PC-9 (cell line): ENCODE measurements around the gene SNX1. TPM values are rescaled to one million over a fixed set of nuclear protein-coding genes. Genes with fewer than 3 reads are reported as not detected.

Experiments used
- BruUV-seq: library from RNA; stranded (reverse); fragments of 400-500 nt; replicated peaks from 2 replicates; lab custom pipeline; 2021; lab: Mats Ljungman, UMichigan
- CTCF ChIA-PET: fragments of 300-600 bp; sonication (Branson Sonifier 250); formaldehyde crosslinking; loops from one replicate; lab custom pipeline; 2022; ENCODE audit warnings: antibody characterized with exemption; lab: Charles Lee
- POLR2A ChIA-PET: fragments of 300-600 bp; sonication (Branson Sonifier 250); formaldehyde crosslinking; loops from one replicate; lab custom pipeline; 2022; ENCODE audit warnings: antibody characterized with exemption; ENCODE audit not compliant: unreplicated experiment; lab: Charles Lee
- DNase-seq, 2 experiments: peaks; one replicate each; pipeline versions ENCODE4 v3.0.0 to v3.0.0-alpha.2; 2015 to 2022; ENCODE audit warnings: mixed read lengths in 1 of 2
- H2AFZ ChIP-seq: fragments of 200-600 bp; sonication (generic); 2 replicates; pipeline ENCODE4 v1.8.1; 2017; ENCODE audit warnings: antibody characterized with exemption
- H3F3A ChIP-seq: fragments of 200-600 bp; sonication (generic); 2 replicates; pipeline ENCODE4 v1.8.1; 2017; ENCODE audit warnings: antibody characterized with exemption, mild to moderate bottlenecking, low read depth; ENCODE audit not compliant: insufficient read depth
- H3K27ac ChIP-seq: fragments of 200-600 bp; sonication (generic); 2 replicates; pipeline ENCODE4 v1.6.1; 2016; ENCODE audit warnings: mixed run types
- H3K27me3 ChIP-seq: fragments of 200-600 bp; sonication (generic); 2 replicates; pipeline ENCODE4 v1.6.1; 2016; ENCODE audit warnings: low read depth, mixed run types; ENCODE audit not compliant: insufficient read depth
- H3K36me3 ChIP-seq: fragments of 200-600 bp; sonication (generic); 2 replicates; pipeline ENCODE4 v1.6.1; 2016; ENCODE audit warnings: low read depth, mixed run types
- H3K4me1 ChIP-seq: fragments of 200-600 bp; sonication (generic); replicated peaks from 2 replicates; pipeline ENCODE4 v1.6.1; 2016; ENCODE audit warnings: mixed run types; ENCODE audit not compliant: insufficient read depth
- H3K4me2 ChIP-seq: fragments of 200-600 bp; sonication (generic); 2 replicates; pipeline ENCODE4 v1.6.1; 2017; ENCODE audit warnings: mixed run types
- H3K4me3 ChIP-seq: fragments of 200-600 bp; sonication (generic); 2 replicates; pipeline ENCODE4 v1.6.1; 2016; ENCODE audit warnings: mixed run types
- H3K79me2 ChIP-seq: fragments of 200-600 bp; sonication (generic); 2 replicates; pipeline ENCODE4 v1.6.1; 2017; ENCODE audit warnings: low read depth, mixed run types
- H3K9me2 ChIP-seq: fragments of 200-600 bp; sonication (generic); 2 replicates; pipeline ENCODE4 v1.8.1; 2017; ENCODE audit warnings: mild to moderate bottlenecking; ENCODE audit not compliant: insufficient read depth
- H3K9me3 ChIP-seq: fragments of 200-600 bp; sonication (generic); 2 replicates; pipeline ENCODE4 v1.8.1; 2016; ENCODE audit warnings: low read depth; ENCODE audit not compliant: insufficient read depth
- H4K20me1 ChIP-seq: fragments of 200-600 bp; sonication (generic); 2 replicates; pipeline ENCODE4 v1.8.1; 2017; ENCODE audit not compliant: insufficient read depth
- CTCF ChIP-seq: fragments of 200-600 bp; sonication (generic); conservative IDR thresholded peaks from 2 replicates; pipeline ENCODE4 v1.6.1; 2017; ENCODE audit warnings: mixed run types, antibody characterized with exemption, mild to moderate bottlenecking, moderate library complexity
- EZH2 ChIP-seq: fragments of 200-600 bp; sonication (generic); IDR thresholded peaks from 2 replicates; pipeline ENCODE4 v1.8.0; 2017; ENCODE audit warnings: antibody characterized with exemption, low read depth
- intact Hi-C: fragments of 100-400 bp; cut with micrococcal nuclease; formaldehyde crosslinking; loops from one replicate; pipeline ENCODE4 v1.10.0; 2022; ENCODE audit not compliant: unreplicated experiment
- total RNA-seq: library from RNA; stranded (reverse); gene quantifications from 2 replicates; pipeline ENCODE4 v1.2.3, GENCODE V29; 2021

SNX1 gene
- total RNA-seq, 1 experiment from 2014 or later = 114 TPM

DNA sequence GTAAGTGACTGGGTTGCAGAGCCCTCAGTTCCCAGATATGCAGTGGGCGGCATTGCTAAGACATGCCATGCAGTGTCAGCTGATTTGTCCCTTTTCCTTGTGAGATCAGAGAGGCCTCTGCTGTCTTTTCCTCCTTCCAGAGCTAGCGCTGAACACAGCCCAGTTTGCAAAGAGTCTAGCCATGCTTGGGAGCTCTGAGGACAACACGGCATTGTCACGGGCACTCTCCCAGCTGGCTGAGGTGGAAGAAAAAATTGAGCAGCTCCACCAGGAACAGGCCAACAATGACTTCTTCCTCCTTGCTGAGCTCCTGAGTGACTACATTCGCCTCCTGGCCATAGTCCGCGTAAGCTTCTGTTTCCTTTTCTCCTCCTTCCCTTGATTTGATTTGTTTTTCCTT is 35.8 kb downstream of the SNX1 start:
- intact Hi-C loops = no loop called here
- no peaks in the 10 kb centered on the region for H3K27me3 ChIP-seq
- H3K4me3 ChIP-seq = no peak overlapping the region
- H2AFZ ChIP-seq = no peak overlapping the region
- H3K36me3 ChIP-seq = no peaks in the 10 kb centered on the region
- H3K4me2 ChIP-seq = no peak overlapping the region
- no peaks in the 10 kb centered on the region for H3K9me3 ChIP-seq
- no peaks in the 10 kb centered on the region for H3K4me1 ChIP-seq
- ChIA-PET CTCF (no interaction called here), POLR2A (interaction anchor here (0.6 kb wide), 2 partner anchors 475 to 497 kb away, joined by 3 to 6 read pairs; no protein-coding TSS in a partner anchor)
- no peak overlapping the region for H3K27ac ChIP-seq
- H3F3A ChIP-seq = no peaks in the 10 kb centered on the region
- BruUV-seq = no TSS peak
- DNase-seq = no peak
- TF ChIP-seq CTCF = no peak
- TF ChIP-seq EZH2 = no peak
- no peaks in the 10 kb centered on the region for H3K9me2 ChIP-seq
- no peaks in the 10 kb centered on the region for H4K20me1 ChIP-seq
- H3K79me2 ChIP-seq = no peaks in the 10 kb centered on the region

DNA sequence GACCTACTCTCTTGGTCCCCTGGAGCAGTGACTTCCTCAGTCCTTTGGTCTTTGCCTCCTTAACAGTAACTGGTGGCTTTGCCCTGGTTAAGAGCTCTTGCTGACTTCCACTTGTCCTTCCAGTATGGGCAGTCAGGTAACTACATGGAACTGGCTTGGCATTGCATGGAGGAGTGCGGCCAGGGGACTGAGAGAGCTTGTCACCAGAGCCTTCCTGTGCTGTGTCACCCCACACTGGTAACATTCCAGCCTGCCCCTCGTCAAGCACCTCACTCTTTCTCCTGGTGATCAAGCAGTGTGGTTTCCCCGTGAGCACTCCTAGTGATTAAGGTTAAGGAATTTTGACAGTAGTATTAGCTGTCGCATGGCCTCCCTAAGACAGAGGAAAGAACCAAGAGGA is 36.4 kb downstream of the SNX1 start:
- no peaks in the 10 kb centered on the region for H3K36me3 ChIP-seq

GRCh38 chr15:64133623-64134344 is 38.0 kb downstream of the SNX1 start:
- Histone ChIP-seq H3K27me3 (no peaks in the 10 kb centered on the region), H3K27ac (no peak overlapping the region), H3K79me2 (no peaks in the 10 kb centered on the region), H3K4me1 (no peaks in the 10 kb centered on the region), H2AFZ (no peak overlapping the region), H3F3A (no peaks in the 10 kb centered on the region), H3K9me2 (no peaks in the 10 kb centered on the region), H4K20me1 (no peaks in the 10 kb centered on the region), H3K4me3 (no peak overlapping the region), H3K36me3 (no peaks in the 10 kb centered on the region), H3K4me2 (no peak overlapping the region), H3K9me3 (no peaks in the 10 kb centered on the region)
- TSS peak; percentile 14 for BruUV-seq
- ChIA-PET POLR2A (no interaction called here), CTCF (no interaction called here)
- no peak for DNase-seq
- intact Hi-C loops = no loop called here
- TF ChIP-seq CTCF (no peak), EZH2 (no peak)

More for the DNA sequence above, 36.4 kb downstream of the SNX1 start:
- Histone ChIP-seq H3K79me2 (no peaks in the 10 kb centered on the region), H4K20me1 (no peaks in the 10 kb centered on the region), H3K4me1 (no peaks in the 10 kb centered on the region), H3K27ac (no peak overlapping the region), H3K27me3 (no peaks in the 10 kb centered on the region), H3K4me2 (no peak overlapping the region), H3K4me3 (no peak overlapping the region), H2AFZ (no peak overlapping the region), H3K9me2 (no peaks in the 10 kb centered on the region), H3K9me3 (no peaks in the 10 kb centered on the region), H3F3A (no peaks in the 10 kb centered on the region)
- intact Hi-C loops = no loop called here
- DNase-seq = no peak
- no TSS peak for BruUV-seq
- ChIA-PET POLR2A (no interaction called here), CTCF (no interaction called here)
- TF ChIP-seq EZH2 (no peak), CTCF (no peak)
